GM19438 (cell line): Measurements from ENCODE around the gene A2M.

Experiments used
- ATAC-seq: cut with Tn5 transposase; IDR thresholded peaks from one replicate; pipeline ENCODE4 v1.9.1; 2021; ENCODE audit warnings: low read depth; ENCODE audit not compliant: unreplicated experiment

The A2M gene

GRCh38 chr12:9075138-9075535, 40.6 kb downstream of the A2M start:
- ATAC-seq, result no peak

GRCh38 chr12:9074484-9075137, 41.1 kb downstream of the A2M start:
- no peak for ATAC-seq

- no peak for ATAC-seq
Measured at GRCh38 chr12:9073076-9073475, 42.6 kb downstream of the A2M start.

GRCh38 chr12:9072481-9073038, 43.2 kb downstream of the A2M start:
- ATAC-seq, result no peak

- no peak for ATAC-seq
Measured at GRCh38 chr12:9071969-9072368, 43.8 kb downstream of the A2M start.

- no peak for ATAC-seq
Measured at GRCh38 chr12:9071518-9071917, 44.2 kb downstream of the A2M start.

- no peak for ATAC-seq
Measured at GRCh38 chr12:9070351-9070750, 45.4 kb downstream of the A2M start.

- no peak for ATAC-seq
Measured at GRCh38 chr12:9068600-9068999, 47.1 kb downstream of the A2M start.

GRCh38 chr12:9068086-9068485, 47.6 kb downstream of the A2M start:
- ATAC-seq, result no peak

- no peak for ATAC-seq
Measured at GRCh38 chr12:9066755-9067423, 48.8 kb downstream of the A2M start.

- no peak for ATAC-seq
Measured at GRCh38 chr12:9066183-9066623, 49.5 kb downstream of the A2M start.

GRCh38 chr12:9065607-9065856, 50.2 kb downstream of the A2M start:
- no peak for ATAC-seq

GRCh38 chr12:9064815-9065606, 50.7 kb downstream of the A2M start:
- ATAC-seq, result no peak

- peak; percentile 77 for ATAC-seq
Measured at GRCh38 chr12:9064201-9064814, 51.4 kb downstream of the A2M start.

- ATAC-seq, result no peak
Measured at GRCh38 chr12:9052610-9053009, 63.1 kb downstream of the A2M start.

GRCh38 chr12:9051158-9051550, 64.6 kb downstream of the A2M start:
- ATAC-seq, result no peak

GRCh38 chr12:9050521-9051157, 65.1 kb downstream of the A2M start:
- ATAC-seq, result no peak

- no peak for ATAC-seq
Measured at GRCh38 chr12:9049520-9050133, 66.1 kb downstream of the A2M start.

GRCh38 chr12:9048930-9049329, 66.8 kb downstream of the A2M start:
- ATAC-seq, result no peak

GRCh38 chr12:9047105-9047504, 68.6 kb downstream of the A2M start:
- no peak for ATAC-seq
